GM21576 (cell line): ENCODE results near the gene DNAJC8.
A peak's percentile ranks its signal among the peaks of the same experiment; 100 is the strongest.

Experiments used
- ATAC-seq: cut with Tn5 transposase; IDR thresholded peaks from one replicate; pipeline ENCODE4 v1.9.1; 2021; ENCODE audit warnings: mild to moderate bottlenecking, moderate library complexity; ENCODE audit not compliant: unreplicated experiment

DNAJC8 gene

DNA sequence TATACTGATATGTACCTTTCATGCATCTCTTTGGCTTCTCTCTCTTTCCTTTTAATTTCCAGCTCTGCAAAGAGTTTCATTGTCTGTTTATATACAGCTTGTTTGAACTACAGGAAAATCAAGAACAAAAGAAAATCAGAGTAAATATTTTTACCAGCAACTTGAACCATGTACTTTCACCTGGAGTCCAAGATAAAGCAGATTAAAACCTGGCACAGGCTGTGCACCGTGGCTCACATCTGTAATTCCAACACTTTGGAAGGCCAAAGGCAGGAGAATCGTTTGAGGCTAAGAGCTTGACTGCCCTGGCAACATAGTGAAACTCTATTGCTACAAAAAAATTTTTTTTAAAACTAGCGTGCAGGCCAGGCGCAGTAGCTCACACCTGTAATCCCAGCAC lies 27.6 kb downstream of the DNAJC8 start:
- ATAC-seq, result no peak

DNA sequence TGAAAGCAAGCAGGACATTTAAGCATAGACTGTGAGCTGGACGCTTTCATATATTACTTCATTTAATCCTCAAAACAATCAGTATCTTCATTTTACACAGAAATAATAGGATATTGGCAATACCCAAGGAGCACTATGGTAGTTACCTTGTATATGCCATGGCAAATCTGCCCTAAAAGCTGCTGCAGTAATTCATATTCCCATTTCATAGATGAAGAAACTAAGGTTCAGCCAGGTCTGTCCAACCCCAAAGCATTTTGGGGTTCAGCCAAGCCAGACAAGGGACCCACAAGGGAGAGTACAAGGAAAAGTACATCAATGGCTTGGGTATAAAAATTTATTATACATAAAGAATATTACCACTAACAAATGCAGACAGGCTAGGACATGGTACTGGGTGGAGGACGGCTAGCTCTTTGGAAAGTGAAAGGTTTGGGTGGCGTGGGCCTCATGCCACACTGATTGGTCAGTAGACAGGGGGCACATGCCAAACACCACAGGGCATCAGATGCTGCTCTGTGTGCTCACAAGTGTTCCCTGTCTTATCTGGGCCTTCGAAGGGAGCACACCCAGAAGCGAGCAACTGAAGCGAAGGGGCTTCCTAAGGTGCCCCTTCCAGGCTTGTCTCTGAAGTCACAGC lies 32.5 kb downstream of the DNAJC8 start:
- ATAC-seq, result no peak

DNA sequence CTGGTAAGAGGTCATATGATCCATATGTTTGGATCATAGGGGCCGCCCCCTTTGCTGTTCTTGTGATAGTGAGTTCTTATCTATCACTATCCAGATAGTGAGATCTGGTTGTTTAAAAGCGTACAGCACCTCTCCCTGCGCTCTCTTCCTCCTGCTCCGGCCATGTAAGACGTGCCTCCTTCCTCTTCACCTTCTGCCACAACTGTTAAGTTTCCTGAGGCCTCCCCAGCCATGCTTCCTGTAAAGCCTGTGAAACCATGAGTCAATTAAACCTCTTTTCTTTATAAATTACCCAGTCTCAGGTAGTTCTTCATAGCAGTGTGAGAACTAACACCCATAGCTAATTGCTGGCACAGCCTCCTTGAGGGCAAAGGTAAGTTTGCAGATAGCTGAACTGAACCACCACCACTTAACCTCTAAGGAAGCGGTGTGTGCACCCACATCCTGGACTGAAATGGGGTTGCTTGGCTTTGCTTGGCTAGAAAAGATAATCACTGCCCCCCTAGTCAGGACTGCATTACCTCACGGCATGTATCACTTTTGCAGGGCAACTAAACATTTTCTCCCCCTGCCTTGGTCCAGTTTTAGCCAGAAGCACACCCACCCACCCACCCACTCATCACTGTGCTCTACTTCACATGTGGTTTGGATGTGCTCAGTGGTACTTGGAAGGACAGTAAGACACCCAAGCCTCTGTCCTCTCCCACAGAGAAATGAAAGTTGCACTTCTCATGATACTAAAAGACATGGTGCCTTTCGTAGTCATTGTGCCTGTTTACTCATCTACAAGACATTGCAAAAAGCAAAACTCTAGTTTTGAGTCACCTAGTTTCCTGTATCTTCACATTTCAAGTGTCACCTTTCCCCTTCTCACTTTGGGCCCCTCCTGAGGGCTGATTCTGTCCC lies 33.2 kb downstream of the DNAJC8 start:
- peak; percentile 69 for ATAC-seq

DNA sequence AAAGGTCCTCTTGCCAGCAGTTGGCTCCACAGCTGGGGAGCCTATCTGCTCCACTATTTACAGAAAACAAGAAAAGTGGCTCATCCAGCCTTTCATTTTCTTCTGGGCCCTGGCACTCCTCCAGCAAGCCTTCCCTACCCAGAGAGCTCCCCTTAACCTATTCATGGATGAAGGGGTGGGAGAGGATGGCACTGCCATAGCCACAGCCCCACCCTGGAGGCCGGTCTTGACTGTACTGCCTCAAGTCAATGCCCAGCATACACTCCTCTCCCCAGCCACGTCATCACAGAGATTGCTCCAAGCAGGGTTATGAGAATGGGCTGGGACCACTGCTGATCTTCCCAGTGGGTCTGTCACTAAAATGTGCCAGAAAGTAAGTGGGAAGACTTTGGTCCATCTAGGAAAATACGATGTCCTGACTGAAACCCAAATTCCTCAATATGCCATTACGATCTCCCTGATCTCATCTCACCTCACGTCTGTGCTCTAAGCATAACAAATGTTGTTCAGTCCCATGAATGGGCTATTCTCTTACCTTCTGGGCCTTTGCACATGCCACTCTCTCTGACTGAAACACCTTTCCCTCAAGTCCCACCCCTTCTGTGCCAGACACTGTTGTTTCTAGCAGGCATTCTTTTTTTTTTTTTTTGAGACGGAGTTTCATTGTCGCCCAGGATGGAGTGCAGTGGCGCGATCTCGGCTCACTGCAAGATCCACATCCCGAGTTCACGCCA lies 35.0 kb downstream of the DNAJC8 start:
- no peak for ATAC-seq

DNA sequence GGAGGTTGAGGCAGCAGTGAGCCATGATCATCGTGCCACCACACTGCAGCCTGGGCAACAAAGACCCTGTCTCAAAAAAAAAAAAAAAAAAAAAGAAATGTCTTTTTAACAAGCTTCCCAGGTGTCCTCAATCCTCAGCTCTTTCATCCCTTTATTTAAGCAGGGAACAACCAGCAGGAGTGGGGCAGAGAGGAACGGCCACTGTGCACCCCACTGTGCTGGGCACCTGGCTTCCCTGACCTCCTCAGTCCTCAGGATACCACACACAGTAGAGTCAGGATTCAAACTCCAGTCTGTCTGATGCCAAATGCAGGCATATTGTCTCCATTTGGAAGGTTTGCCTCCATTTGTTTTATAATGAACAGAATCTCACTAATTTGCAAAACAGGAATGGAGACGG lies 36.5 kb downstream of the DNAJC8 start:
- ATAC-seq, result no peak

DNA sequence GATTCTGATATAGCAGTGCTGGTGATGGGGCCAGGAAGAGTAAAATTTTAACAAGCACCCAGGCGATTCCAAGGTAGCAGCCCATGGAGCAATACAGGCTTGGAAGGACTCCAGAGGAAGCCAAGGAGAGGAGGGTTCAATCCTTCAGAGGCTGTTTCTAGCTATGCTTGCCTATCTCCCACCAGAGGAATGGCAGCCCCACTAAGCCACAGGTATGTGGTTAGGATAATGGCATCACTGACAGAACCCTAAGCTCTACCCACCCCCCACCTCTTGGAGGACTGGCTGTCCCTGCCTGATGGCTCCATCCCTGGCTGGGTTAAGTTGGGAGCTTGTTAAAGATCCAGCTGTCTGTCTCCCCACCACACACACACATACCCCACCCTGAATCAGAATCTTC lies 37.0 kb downstream of the DNAJC8 start:
- no peak for ATAC-seq

DNA sequence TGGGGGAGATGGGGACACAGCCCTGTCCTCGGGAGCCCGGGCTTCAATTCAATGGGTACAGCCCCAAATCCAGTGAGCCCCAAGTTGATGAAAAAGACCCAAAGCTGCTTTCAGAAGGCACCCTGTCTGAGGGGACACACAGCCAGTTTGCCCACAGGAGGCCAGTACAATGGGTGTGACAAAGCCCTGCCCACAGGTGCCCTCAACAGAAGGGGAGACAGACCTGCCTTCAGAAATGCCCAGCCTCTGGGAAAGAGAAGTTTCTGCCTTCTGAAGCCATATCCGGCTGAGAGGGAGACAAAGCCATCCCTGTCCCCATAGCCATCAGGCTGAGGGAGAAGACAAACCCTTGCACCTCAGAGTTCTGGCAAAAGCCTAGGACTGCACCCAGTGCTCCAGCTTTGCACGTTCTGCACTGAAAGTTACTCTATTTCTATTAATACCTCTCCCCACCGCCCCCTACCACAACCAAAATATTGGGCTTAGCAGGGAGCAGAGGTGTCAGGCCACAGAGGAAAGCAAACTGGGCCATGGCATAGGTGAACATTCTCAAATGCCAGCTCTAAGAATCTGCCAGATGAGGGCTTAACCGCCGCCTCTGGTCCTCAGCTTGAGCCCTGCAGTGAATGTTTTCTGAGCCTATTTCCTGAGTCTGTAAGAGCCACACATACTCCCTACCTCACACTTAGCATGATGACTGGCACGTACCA lies 38.3 kb downstream of the DNAJC8 start:
- ATAC-seq, result no peak

DNA sequence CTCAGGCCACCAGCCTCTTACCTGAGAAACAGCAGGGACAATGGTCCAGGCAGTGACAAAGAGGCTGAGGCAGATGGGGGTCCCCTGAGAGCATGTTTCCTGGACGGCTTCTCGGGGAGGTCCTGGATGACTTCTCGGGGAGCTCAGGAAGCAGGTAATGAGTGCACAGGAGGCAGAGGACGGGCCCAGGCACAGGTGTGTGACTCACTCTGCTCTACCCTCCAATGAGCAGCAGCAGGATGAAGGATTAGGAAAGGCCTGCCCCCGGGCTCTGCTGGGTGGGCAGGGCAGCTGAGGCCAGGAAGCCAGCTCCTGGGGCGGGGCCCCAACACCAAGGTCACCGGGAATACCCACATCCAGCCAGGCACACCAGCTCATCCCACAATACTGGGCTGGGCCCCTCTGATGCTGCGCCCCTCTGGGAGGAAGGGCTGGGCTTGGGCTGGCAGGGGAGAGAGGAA lies 39.1 kb downstream of the DNAJC8 start:
- no peak for ATAC-seq

DNA sequence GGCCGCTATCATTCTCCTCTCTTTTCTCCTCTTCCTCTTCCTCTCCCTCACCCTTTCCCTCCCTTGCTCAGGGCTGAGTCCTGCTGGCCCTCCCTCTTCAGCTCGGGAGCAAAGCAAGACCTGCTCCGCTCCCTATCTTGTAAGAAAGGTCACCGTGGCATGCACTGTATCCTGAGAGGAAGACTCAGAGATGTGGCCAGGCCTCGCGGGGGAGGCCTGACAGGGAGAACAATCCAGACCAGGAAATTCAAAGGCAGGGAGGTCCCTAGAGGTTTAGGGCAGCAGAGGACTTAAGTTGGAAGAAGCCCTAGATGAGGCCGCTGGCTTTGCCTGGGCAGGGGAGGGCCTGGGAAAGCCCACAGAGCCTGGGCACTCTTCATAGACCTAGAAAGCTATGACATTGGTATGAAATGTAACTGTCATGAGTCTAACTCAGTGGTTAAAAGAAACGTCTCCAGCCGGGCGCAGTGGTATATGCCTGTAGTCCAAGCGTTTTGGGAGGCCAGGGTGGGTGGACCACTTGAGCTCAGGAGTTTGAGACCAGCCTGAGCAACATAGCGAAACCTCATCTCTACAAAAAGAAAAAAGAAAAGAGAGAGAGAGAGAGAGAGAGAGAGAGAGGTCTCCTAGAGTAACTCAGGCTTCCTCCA lies 41.7 kb downstream of the DNAJC8 start:
- no peak for ATAC-seq

DNA sequence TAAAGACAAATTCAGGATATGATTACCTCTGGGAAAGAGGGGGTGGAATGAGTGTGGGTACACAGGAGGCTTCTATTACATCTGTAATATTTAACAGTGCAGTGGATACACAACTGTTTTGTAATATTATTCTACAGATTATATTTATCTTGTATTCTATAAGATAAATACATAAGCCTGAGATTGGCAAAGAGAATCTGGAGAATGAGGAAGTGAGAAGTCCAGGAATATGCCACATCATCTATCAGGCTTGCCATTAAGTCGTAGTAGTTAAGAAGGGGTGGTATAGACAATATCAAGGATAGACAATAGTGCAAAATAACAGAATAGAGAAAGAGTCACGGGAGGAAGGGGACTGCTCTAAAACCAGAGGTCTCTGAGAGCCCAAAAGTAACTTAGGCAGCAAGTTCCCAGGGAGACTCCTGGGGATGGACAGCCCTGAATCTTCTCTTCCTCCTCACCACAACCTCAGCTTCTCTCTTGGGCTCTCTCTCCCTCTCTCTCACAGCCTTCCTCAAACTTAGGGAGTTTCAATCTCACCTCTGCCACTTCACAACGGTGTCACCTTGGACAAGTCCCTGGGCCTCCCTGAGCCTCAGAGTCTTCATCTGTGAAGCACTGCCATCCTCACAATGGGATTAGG lies 42.4 kb downstream of the DNAJC8 start:
- no peak for ATAC-seq

DNA sequence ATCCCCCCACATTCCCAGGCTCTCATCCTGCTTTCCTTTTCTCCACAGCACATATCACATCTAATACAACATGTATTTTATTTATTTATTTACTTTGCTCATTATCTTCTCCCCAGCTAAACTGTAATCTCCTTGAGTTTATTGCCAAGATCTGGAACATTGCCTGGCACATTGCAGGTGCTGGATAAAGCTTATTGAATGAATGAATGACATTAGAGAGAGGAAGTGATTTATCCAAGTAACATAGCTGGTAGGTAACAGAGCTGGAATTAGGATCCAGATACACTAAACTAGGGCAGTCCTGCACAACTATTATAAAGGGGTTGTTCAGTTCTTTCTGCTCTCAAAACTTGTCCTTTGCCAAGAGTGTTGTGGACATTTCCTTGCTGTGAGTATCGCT lies 47.8 kb downstream of the DNAJC8 start:
- ATAC-seq, result no peak

DNA sequence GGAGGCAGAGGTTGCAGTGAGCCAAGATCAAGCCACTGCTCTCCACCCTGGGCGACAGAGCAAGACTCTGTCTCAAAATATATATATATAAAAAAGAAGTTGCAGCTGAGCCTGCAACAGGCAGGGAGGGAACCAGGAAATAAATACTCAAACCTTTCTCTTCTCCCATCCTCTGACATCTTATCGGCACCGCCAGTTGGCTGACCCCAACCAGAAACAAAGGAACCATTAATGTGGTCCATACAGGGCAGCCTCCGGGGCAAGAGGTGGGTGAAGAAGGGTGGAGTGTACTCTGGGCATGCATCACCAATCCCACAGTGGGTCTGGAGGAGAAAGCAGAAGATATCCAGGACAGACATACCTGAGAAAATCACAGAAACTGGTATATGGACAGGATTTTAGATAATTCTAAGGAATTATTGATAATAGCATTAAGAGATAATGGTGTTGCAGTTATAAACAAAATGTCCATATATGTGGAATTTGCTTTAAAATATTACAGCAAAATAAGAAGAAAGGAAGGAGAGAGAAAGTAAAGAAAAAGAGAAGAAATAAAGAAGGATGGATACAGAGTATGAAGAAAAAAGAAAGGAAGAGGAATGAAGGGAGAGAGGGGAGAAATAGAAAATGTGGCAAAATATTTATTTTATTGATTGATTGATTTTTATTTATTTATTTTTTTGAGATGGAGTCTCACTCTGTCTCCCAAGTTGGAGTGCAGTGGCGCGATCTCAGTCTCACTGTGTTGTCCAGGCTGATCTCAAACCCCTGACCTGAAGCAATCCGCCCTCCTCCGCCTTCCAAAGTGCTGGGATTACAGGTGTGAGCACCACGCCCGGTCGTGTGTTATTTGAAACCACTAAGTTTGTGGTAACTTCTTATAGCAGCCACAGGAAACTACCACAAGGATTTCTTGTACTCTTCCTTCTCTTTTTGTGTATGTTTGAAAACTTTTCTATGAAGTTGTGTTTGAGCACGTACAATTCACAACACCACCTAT lies 52.2 kb downstream of the DNAJC8 start:
- ATAC-seq, result no peak

DNA sequence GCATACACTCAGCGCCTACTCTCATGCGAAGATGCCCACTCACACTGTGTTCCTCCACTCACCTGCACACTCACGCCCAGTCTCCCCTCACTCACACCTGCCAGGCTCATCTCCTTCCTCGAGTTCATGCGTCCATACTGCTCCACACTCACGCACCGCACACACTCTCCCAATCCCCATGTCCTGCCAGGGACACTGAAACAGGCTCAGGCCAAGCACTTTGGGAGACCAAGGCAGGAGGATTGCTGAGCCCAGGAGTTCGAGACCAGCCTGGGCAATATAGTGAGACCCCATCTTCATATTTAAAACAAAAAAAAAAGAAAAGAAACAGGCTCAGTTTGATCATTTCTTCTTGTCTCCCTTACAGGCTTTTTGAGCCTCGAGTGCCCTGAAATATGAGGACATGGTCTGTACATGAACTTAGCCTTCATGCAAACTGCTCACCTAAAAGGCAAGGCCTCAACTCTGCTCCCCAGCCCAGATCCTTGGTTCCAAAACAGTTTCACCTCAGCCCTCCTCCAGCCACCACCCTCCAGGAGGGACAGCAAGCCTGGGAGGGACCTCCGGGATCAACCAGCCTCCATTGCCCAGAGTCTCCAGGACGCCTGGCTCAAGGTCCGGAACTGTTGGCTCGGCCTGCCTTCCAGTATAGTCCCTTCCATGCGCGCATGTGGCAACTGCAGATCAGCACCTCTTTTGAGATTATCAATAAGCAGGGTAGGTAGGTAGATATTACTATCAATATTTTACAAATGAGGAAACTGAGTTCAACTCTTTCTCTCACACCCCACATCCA lies 53.9 kb downstream of the DNAJC8 start:
- no peak for ATAC-seq

DNA sequence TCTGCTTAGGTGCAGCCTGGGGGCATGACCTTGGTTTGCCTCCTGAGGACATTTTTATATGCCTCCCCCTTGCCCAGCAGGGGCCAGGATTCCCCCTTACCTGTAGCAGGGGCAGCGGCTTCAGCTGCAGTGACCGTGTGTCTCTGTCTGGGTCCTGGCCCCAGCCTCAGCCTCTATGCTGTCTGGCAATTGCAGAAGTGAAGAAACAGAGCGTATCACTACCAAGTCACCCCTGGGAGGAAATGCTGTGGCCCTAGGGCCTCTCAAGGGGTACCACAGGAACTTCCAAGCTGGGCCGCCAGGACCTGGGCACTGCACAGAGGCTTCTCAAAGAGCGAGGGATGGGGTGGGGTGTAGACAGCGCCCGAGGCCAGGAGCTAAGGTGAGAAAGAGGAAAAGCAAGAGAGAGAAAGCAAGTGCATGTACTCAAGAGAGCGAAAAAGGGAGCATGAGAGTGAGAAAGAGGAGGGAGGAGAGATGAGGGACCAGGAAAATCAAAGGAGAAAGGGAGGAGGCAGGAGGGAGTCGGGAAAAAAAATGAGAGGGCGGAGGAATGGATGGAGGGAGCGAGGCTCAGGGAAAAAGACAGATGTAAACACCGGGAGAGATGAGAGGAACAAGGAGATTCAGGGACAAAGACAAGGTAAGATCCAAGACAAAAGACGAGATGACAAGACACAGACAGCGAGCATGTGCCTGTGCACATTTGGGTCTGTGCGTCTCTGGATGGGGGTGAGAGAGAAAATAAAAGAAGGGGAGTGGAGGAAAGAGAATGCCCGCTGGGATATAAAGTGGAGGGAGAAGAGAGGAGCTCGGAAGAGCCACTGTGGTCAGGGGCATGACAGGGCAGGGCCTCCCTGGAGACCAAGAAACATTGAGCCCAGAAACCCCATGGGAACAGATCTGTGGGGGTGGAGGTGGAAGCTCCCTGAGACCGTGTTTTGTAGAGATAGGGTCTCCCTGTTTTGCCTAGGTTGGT lies 56.0 kb downstream of the DNAJC8 start, which contains the start of gene PTAFR:
Gene PTAFR, minus strand, starts transcription at position 199 of the 979 bp plus-strand sequence. CDS start 25,669 bp downstream, outside the sequence.
- no peak for ATAC-seq

DNA sequence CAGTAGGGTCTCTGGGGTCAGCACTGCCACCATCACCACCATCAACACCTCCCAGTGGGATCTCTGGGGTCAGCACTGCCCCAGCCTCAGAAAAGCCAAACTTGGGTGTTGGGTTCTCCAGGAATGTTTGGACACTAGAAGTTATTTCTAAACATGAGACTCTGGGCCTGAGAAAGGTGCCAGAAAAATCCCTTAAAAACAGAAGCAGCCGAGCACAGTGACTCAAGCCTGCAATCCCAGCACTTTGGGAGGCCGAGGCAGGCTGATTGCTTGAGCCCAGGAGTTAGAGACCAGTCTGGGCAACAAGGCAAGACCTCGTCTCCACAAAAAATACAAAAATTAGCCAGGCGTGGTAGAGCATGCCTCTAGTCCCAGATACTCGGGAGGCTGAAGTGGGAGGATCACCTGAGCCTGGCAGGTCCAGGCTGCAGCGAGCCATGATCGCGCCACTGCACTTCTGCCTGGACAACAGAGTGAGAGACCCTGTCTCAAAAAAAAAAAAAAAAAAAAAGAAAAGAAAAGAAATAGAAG lies 56.8 kb downstream of the DNAJC8 start:
- ATAC-seq, result no peak

DNA sequence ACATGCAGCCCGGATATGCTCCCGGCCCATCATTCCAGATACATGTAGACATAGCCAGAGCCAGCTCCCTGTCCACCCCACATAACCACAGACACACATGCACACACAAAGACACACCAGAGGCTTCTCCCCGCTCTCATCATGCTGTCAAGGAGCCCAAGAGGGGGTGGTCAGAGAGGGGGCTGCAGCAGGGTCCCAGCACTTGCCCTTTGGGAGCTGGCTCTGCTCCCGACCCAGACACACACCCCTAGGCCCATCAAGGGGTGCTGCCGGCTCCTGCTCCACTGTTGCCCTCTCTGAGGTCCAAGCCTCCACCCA lies 58.9 kb downstream of the DNAJC8 start:
- no peak for ATAC-seq
